Measurements from ENCODE around the gene S100P.

S100P gene

GRCh38 chr4:6697131-6697530, 3.5 kb downstream of the S100P start:
- DNase-seq (ENCODE audit: low spot score): no peak

- DNase-seq (ENCODE audit: low spot score): no peak
These were observed 5.7 kb downstream of the S100P start for GRCh38 chr4:6699388-6699787.

GRCh38 chr4:6699903-6700302, 6.2 kb downstream of the S100P start:
- DNase-seq (ENCODE audit: low spot score): no peak

DNA sequence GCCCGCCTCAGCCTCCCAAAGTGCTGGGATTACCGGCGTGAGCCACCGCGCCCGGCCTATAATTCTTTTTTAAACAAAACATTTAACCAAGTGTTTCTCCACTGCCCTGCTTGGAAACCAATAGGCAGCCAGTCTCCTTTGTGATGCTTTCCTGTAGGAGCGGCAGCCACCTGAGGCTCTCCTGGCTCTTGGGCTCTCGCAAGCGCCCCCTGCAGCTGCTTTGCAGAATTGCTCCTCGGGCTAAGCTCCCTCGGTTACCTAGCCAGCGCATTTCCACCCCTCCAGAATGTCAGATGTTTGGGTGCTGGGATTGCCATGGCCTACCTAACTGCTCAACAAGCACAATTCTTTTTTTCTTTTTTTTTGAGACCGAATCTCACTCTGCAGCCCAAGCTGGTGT, 7.7 kb downstream of the S100P start:
- DNase-seq (ENCODE audit: low spot score): no peak

- DNase-seq (ENCODE audit: low spot score): no peak
These were observed 9.1 kb downstream of the S100P start for GRCh38 chr4:6702761-6703160.

GRCh38 chr4:6703786-6704185, 10.1 kb downstream of the S100P start:
- no peak for DNase-seq (ENCODE audit: low spot score)

DNA sequence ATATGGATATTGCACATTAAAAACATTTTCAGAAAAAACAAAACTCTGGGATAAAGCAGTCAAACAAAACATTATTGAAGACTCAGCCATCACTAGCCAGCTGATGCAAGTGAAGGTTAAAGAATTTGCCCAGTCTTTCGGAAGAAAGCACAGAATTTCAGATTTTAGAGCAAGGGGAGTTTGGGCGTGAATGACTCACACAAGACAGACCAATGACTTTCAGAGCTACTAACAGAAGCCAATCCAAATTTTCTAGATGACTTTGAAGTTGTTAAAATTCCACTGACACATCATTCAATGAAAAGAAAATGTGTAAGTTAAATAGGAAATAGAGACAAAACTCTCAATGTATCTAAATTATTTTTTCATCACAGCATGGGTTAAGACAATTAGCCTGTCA, 12.0 kb downstream of the S100P start:
- DNase-seq (ENCODE audit: low spot score): no peak

DNA sequence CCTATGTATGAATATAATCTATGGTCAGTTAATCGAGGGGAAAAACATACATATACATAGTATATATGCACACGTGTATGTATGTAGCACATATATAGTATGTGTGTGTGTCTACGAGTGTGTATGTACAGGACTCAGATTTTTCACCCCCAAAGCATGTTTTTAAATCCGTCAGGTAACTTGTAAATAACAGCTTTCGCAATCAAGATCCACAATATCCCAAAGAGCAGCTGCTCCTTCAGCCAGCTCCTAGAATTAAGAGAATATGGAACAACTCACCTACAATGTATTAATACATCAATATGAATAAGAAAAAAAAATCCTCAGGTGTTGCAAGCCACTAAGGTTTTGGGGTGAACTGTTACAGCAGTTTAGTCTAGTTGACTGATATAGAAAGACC, 12.5 kb downstream of the S100P start:
- DNase-seq (ENCODE audit: low spot score): no peak

GRCh38 chr4:6709230-6710114, 15.8 kb downstream of the S100P start, which contains the start of gene MRFAP1L1:
MRFAP1L1 (minus strand) TSS chr4:6709865; CDS start chr4:6709629, 236 bp downstream.
- DNase-seq (ENCODE audit: low spot score): peak; percentile 91

GRCh38 chr4:6710282-6710681, 16.6 kb downstream of the S100P start:
- no peak for DNase-seq (ENCODE audit: low spot score)

DNA sequence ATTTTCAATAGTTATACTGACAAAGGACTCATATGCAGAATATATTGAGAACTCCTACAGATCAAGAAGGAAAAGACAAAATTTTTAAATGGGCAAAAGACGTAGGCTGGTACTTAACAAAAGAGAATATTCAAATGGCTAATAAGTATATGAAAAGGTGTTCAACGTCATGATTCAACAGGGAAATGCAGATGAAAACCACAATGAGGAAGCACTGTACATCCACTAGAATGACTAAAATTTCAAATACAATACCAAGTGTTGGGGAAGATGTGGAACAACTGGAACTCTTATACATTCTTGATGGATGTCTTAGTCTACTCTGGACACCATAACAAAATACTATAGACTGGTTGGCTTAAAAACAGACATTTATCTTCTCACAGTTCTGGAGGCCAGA, 17.3 kb downstream of the S100P start:
- DNase-seq (ENCODE audit: low spot score): no peak

DNA sequence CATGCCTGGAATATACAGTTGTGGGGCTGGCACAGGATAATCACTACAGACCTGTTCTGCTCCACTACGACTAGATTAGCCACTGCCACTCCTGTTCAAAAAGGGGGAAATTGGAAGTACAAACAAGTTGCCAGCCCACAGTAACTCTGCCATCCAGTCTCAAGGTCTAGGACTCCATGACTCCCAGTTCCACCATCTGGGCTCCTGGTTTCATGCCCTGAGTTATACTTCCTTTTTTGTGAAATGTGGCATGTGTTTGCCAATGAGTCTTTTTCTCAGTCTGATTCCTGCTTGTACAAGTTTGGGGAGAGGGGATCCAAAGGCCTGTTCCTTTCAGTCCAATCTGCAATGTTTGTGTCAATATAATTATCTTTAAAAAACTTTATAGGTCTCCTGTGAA, 21.3 kb downstream of the S100P start:
- DNase-seq (ENCODE audit: low spot score): no peak

GRCh38 chr4:6715704-6716017, 22.0 kb downstream of the S100P start:
- no peak for DNase-seq (ENCODE audit: low spot score)

GRCh38 chr4:6716018-6716911, 22.6 kb downstream of the S100P start, which contains the start of gene BLOC1S4:
BLOC1S4 (plus strand) TSS chr4:6716174; CDS start chr4:6716210, 36 bp downstream.
- peak; percentile 88 for DNase-seq (ENCODE audit: low spot score)

DNA sequence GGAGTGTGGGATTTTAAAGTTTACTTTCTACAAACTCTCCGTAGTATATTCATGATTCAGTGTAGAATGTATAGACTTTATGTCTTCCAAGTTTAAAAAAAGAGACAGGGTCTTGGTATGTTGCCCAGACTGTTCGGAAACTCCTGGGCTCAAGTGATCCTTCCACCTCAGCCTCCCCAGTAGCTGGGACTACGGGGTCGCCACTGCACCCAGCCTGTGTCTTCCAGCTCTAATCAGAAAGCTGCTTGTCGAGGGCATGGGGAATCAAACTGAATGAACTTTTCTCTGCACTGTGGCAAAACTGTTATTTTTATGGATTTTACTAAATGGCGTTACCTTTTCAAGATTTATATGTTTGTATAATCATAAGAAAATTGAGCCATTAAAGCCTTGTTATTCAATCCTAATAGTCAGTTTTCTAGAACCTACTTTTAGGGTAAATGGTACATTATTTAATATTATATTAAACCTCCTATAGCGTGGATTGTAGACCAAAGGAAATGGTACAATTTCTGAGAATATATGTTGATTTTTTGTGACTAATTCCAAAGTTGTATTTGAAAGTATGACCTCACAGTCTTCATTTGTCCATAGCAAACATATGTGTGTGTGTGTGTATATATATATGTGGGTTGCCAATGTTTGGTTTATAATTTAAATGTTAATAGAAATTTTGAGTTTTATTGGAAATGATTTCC, 23.4 kb downstream of the S100P start:
- peak; percentile 40 for DNase-seq (ENCODE audit: low spot score)

DNA sequence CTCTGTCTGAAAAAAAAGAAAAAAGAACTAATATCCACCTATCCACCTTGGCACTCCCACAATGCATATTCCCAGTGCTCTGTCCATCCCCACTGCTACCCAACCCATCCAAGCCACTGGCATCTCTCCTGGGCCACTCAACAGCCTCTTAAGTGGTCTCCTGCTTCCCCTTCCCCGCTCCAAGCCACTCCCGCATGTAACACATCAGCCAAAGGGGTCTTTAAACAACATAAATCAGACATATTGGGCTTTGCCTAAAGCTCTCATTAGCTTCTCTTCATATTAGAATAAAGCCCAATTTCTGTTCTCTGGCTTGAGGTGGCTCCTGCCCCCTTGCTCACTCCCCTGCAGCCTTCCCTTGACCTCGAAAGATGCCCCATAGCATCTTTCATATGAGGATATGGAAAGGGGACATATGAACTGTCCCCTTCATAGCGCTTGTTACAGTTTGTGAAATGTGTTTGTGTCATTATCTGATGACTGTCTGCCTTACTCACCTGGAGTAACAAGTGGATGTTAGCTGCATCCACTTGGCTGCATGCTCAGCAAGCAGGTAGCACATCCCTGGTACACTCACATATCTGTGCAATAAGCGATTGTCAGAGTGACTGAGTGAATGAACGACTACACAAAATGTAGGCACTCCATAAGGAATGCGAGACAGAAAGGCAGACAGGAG, 25.4 kb downstream of the S100P start:
- no peak for DNase-seq (ENCODE audit: low spot score)

- DNase-seq (ENCODE audit: low spot score): no peak
These were observed 26.0 kb downstream of the S100P start for GRCh38 chr4:6719611-6720179.

GRCh38 chr4:6720202-6720699, 26.6 kb downstream of the S100P start:
- peak; percentile 73 for DNase-seq (ENCODE audit: low spot score)

GRCh38 chr4:6721121-6721520, 27.4 kb downstream of the S100P start:
- DNase-seq (ENCODE audit: low spot score): no peak

GRCh38 chr4:6722891-6723290, 29.2 kb downstream of the S100P start:
- DNase-seq (ENCODE audit: low spot score): no peak

DNA sequence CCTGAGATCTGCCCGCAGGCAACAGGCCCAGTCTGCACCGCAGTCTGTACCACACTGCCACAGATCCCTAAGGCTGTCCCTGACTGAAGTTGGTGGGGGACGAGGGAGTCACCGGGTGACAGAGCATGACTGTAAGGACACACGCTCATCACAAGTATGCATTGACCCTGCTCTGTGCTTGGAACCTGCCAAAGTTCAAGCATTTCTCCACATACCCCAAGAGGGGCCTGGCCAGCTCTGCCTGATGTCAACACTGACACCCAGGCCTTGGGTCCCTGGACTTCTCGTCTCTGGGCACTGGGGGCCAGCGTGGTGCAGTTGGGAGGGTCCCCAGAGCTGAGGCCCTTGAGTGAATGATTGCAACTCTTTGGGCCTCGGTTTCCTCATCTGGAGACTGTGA, 30.2 kb downstream of the S100P start:
- DNase-seq (ENCODE audit: low spot score): no peak

All from kidney capillary endothelial cell (primary cell).